Measurements from ENCODE around the gene MMP21.

- TF ChIP-seq SKIL (IDR thresholded peaks at IDR 0.05; ENCODE audit: low read depth, poor library complexity, severe bottlenecking) (no peak), POLR2A (IDR thresholded peaks at IDR 0.05; ENCODE audit: low read depth, low read length) (no peak), CHD2 (IDR thresholded peaks at IDR 0.05; ENCODE audit: borderline replicate concordance, low read depth, low read length) (no peak), CHD4 (IDR thresholded peaks at IDR 0.05) (no peak), RAD21 (IDR thresholded peaks at IDR 0.05; ENCODE audit: insufficient read depth, low read depth, low read length) (no peak), CTCF (IDR thresholded peaks at IDR 0.05 in 2 of 3, conservative IDR thresholded peaks at IDR 0.05 in 1 of 3; ENCODE audit: control insufficient read depth in 2 of 3, extremely low read depth in 1 of 3, insufficient read depth in 1 of 3, low read depth in 3 of 3, low read length in 3 of 3) (no peak), ZZZ3 (IDR thresholded peaks at IDR 0.05; ENCODE audit: control insufficient read depth, insufficient read length, low read depth) (no peak), POLR2AphosphoS2 (IDR thresholded peaks at IDR 0.05; ENCODE audit: low read depth, low read length) (no peak)
Measured at GRCh38 chr10:125781374-125781773, 5.8 kb upstream of the MMP21 start.
